GM23248 (cell line): ENCODE measurements around the gene ACSS3. TPM values are rescaled to one million over a fixed set of nuclear protein-coding genes. Genes with fewer than 3 reads are reported as not detected.
"Not testable (repeated sequence)": the region's sequence is repeated elsewhere in the genome, so short reads cannot be mapped to it uniquely, and the experiment has no call there.

Experiments used
- DNase-seq: peaks from one replicate; pipeline ENCODE4 v3.0.0-alpha.2; 2015
- H2AFZ ChIP-seq: fragments of 200-600 bp; sonication (generic); 2 replicates; pipeline ENCODE4 v1.6.1; 2016; ENCODE audit warnings: antibody characterized with exemption
- H3F3A ChIP-seq: fragments of 200-600 bp; sonication (generic); 2 replicates; pipeline ENCODE4 v1.6.1; 2016; ENCODE audit warnings: mild to moderate bottlenecking, antibody characterized with exemption, mixed run types; ENCODE audit not compliant: insufficient read depth
- H3K27ac ChIP-seq: fragments of 200-600 bp; sonication (generic); 2 replicates; pipeline ENCODE4 v1.5.1; 2016; ENCODE audit warnings: mild to moderate bottlenecking
- H3K27me3 ChIP-seq: fragments of 200-600 bp; sonication (generic); replicated peaks from 2 replicates; pipeline ENCODE4 v1.6.1; 2016; ENCODE audit warnings: mild to moderate bottlenecking; ENCODE audit not compliant: insufficient read depth
- H3K36me3 ChIP-seq: fragments of 200-600 bp; sonication (generic); 2 replicates; pipeline ENCODE4 v1.6.1; 2016; ENCODE audit warnings: low read depth, mild to moderate bottlenecking
- H3K4me1 ChIP-seq: fragments of 200-600 bp; sonication (generic); 2 replicates; pipeline ENCODE4 v1.6.1; 2016; ENCODE audit warnings: mild to moderate bottlenecking; ENCODE audit not compliant: insufficient read depth
- H3K4me2 ChIP-seq: fragments of 200-600 bp; sonication (generic); one replicate; pipeline ENCODE4 v1.6.1; 2016; ENCODE audit warnings: mild to moderate bottlenecking; ENCODE audit not compliant: unreplicated experiment
- H3K4me3 ChIP-seq: fragments of 200-600 bp; sonication (generic); 2 replicates; pipeline ENCODE4 v1.5.1; 2016; ENCODE audit warnings: mild to moderate bottlenecking
- H3K79me2 ChIP-seq: fragments of 200-600 bp; sonication (generic); 2 replicates; pipeline ENCODE4 v1.6.1; 2016; ENCODE audit warnings: mild to moderate bottlenecking; ENCODE audit not compliant: insufficient read depth
- H3K9ac ChIP-seq: fragments of 200-600 bp; sonication (generic); 2 replicates; pipeline ENCODE4 v1.6.1; 2016; ENCODE audit warnings: mild to moderate bottlenecking
- H3K9me2 ChIP-seq: fragments of 200-600 bp; sonication (generic); 2 replicates; pipeline ENCODE4 v1.6.1; 2016; ENCODE audit warnings: mixed run types, mild to moderate bottlenecking, moderate library complexity; ENCODE audit not compliant: insufficient read depth
- H3K9me3 ChIP-seq: fragments of 200-600 bp; sonication (generic); one replicate; pipeline ENCODE4 v1.6.1; 2017; ENCODE audit warnings: low read depth
- H4K20me1 ChIP-seq: fragments of 200-600 bp; sonication (generic); 2 replicates; pipeline ENCODE4 v1.6.0; 2016; ENCODE audit not compliant: insufficient read depth
- EZH2 ChIP-seq: fragments of 200-600 bp; sonication (generic); IDR thresholded peaks from 2 replicates; pipeline ENCODE4 v1.6.1; 2018; ENCODE audit warnings: antibody characterized with exemption, mild to moderate bottlenecking; ENCODE audit not compliant: insufficient read depth, poor library complexity, severe bottlenecking
- EZH2phosphoT487 ChIP-seq: fragments of 200-600 bp; sonication (generic); IDR thresholded peaks from 2 replicates; pipeline ENCODE4 v1.6.1; 2018; ENCODE audit warnings: antibody characterized with exemption, moderate library complexity, mild to moderate bottlenecking, low read depth; ENCODE audit not compliant: insufficient read depth
- WGBS, 2 experiments: methylation state at CpG; one replicate each; pipeline ENCODE4 v1.1.6; 2015 to 2017; ENCODE audit warnings: low lambda C conversion rate in 2 of 2, low coverage in 1 of 2; ENCODE audit errors: missing lambda C conversion rate in 2 of 2; 5-methylcytosine and 5-hydroxymethylcytosine counted together
- in situ Hi-C: fragments of 300-500 bp; cut with MboI; formaldehyde crosslinking; loops from 2 replicates; pipeline ENCODE4 v1.15.0; 2020
- polyA plus RNA-seq: library from polyadenylated mRNA; unstranded; fragments of >200 nt; fragmentation: Nextera tagmentation; extraction: Ambion mirVana; gene quantifications from 2 replicates; pipeline ENCODE4 v1.2.1, GENCODE V29; 2016
- total RNA-seq: library from RNA; depleted of rRNA; stranded (reverse); fragments of >200 nt; shearing (Covaris generic); gene quantifications from 2 replicates; pipeline ENCODE4 v1.2.3, GENCODE V29; 2014

The ACSS3 gene
- total and polyA plus RNA-seq, 2 experiments from 2014 or later: 1.5 to 1.9 TPM

DNA sequence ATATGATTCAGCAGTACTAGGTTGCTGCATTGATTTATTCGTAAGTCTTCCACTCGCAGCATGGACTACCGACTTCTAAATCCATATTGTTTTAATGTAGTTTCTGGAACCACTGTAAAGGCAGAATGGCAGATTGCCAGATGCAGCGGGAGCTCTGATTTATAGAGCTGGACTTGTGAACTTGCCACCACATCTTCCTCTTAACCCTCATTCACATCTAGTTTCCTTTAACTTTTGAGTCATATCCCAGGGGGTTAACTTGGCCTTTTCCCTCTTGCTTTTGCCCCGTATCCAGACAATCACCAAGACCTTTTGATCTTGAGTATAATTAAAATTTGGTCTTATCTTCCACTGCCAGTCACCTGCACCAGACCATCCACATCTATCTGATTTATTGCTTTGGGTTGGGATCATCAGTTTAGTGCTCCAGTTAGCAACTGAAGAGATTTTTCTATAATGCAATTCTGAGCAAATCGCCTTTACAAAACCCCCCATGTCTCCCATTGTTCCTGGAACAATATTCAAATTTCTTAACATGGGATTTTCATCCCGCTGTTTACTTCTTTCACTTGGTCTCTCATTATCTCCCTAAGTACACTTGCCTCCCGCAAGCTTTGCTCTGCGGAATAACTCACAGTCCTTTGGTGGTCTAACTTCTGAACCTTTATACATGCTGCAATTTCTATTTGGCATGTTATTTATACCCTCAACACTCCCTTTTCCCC lies 130.5 kb downstream of the ACSS3 start:
- H3K79me2 ChIP-seq: no peaks in the 10 kb centered on the region
- no peak overlapping the region for H3K4me2 ChIP-seq
- H3K4me3 ChIP-seq: no peak overlapping the region
- WGBS, 2 experiments: 64 to 70% methylated on average over 9 of the region's 9 CpGs
- no peak overlapping the region for H2AFZ ChIP-seq
- peaks cover 21% of the 10 kb centered on the region for H3K4me1 ChIP-seq
- in situ Hi-C loops: no loop called here
- no peaks in the 10 kb centered on the region for H3K9me3 ChIP-seq
- peak; percentile 1 for DNase-seq
- no peaks in the 10 kb centered on the region for H3K9me2 ChIP-seq
- no peaks in the 10 kb centered on the region for H3K27me3 ChIP-seq
- H3K27ac ChIP-seq: no peak overlapping the region
- H4K20me1 ChIP-seq: no peaks in the 10 kb centered on the region
- H3K36me3 ChIP-seq: no peaks in the 10 kb centered on the region
- H3F3A ChIP-seq: no peaks in the 10 kb centered on the region; the same call in 1 of the 2 replicates
- TF ChIP-seq EZH2: no peak
- no peak for TF ChIP-seq EZH2phosphoT487
- no peak overlapping the region for H3K9ac ChIP-seq

DNA sequence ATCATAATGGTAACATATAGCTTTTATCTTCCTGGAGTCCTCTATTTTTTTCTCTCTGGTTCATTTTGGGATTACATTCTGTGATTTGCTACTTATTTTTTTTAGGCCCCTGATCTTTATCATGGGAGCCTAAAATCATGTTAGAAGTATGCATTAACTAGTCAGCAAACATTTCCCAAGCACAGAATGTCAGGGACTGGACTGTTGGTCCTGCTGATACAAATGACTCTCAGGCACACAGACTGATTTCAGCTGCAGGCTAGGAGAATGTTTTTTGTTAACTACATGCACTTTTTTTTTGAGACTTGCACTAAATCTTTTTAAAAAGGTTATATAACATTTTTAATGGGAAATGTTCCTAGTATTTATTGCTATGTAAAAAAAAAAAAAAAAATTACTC lies 131.1 kb downstream of the ACSS3 start:
- peak; percentile 54 for DNase-seq
- in situ Hi-C loops: no loop called here
- peak overlapping the region; percentile 25 for H3K4me2 ChIP-seq
- no peaks in the 10 kb centered on the region; the same call in 1 of the 2 replicates for H3F3A ChIP-seq
- no peaks in the 10 kb centered on the region for H3K36me3 ChIP-seq
- H2AFZ ChIP-seq: no peak overlapping the region
- no peaks in the 10 kb centered on the region for H3K9me2 ChIP-seq
- H3K79me2 ChIP-seq: no peaks in the 10 kb centered on the region
- no peak overlapping the region for H3K4me3 ChIP-seq
- no peak for TF ChIP-seq EZH2
- no peak for TF ChIP-seq EZH2phosphoT487
- no peaks in the 10 kb centered on the region for H3K27me3 ChIP-seq
- H4K20me1 ChIP-seq: no peaks in the 10 kb centered on the region
- no peaks in the 10 kb centered on the region for H3K9me3 ChIP-seq
- no peak overlapping the region for H3K9ac ChIP-seq
- peaks cover 21% of the 10 kb centered on the region for H3K4me1 ChIP-seq
- no peak overlapping the region for H3K27ac ChIP-seq

DNA sequence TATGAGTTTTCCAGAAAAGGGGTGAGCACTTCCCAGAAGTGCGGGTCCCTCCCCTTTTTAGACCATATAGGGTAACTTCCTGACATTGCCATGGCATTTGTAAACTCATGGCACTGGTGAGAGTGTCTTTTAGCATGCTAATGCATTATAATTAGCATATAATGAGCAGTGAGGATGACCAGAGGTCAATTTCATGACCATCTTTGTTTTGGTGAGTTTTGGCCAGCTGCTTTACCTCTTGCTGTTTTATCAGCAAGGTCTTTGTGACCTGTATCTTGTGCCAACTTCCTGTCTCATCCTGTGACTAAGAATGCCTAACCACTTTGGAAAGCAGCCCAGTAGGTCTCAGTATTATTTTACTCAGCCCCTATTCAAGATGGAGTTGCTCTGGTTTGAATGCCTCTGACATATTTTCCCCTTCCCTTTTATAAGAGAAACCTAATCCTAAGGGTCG lies 131.9 kb downstream of the ACSS3 start:
- H2AFZ ChIP-seq, H3K9me2 ChIP-seq, H3K9me3 ChIP-seq, H3K27ac ChIP-seq, H3K79me2 ChIP-seq, in situ Hi-C loops, H4K20me1 ChIP-seq, H3K27me3 ChIP-seq, H3K4me3 ChIP-seq, H3F3A ChIP-seq, H3K36me3 ChIP-seq, H3K9ac ChIP-seq: not testable (repeated sequence)
- 77 to 81% methylated on average over 2 of the region's 2 CpGs for WGBS, 2 experiments
- Histone ChIP-seq H3K4me1 (peaks cover 21% of the 10 kb centered on the region), H3K4me2 (peak overlapping the region; percentile 25)
- DNase-seq: peak; percentile 75

DNA sequence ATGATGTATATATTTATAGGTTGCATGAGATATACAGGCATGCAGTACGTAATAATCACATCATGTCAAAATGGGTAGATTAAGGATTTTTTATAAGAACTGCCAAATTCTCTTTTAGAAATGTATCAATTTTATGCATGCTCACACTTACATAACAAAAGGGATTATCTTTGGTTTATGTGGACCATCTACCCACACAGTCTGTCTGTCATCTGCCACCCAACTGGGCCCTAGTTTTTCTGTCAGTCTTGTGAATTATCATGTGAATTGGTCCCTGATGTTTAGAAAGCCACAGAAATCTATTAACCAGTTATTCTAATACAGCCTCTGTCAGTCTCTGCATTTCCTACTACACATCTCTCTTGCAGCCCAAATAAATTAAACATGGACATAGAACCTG lies 133.4 kb downstream of the ACSS3 start:
- TF ChIP-seq EZH2phosphoT487: no peak
- no peak for TF ChIP-seq EZH2
- Histone ChIP-seq H3K9ac (no peak overlapping the region), H3K4me2 (no peak overlapping the region), H3K9me3 (no peaks in the 10 kb centered on the region), H3K4me1 (peaks cover 21% of the 10 kb centered on the region), H3K27me3 (no peaks in the 10 kb centered on the region), H3K4me3 (no peak overlapping the region), H3K36me3 (no peaks in the 10 kb centered on the region), H3F3A (no peaks in the 10 kb centered on the region; the same call in 1 of the 2 replicates), H3K9me2 (no peaks in the 10 kb centered on the region), H2AFZ (no peak overlapping the region), H3K79me2 (no peaks in the 10 kb centered on the region), H4K20me1 (no peaks in the 10 kb centered on the region), H3K27ac (no peak overlapping the region)
- no peak for DNase-seq
- in situ Hi-C loops: no loop called here
- 97 to 100% methylated on average over 1 of the region's 1 CpG for WGBS, 2 experiments
